NCI-H1417 treated with DMSO at 0.1 percent for 48 hours (cell line): ENCODE data around the gene HSPG2.
"Not testable (repeated sequence)": the region's sequence is repeated elsewhere in the genome, so short reads cannot be mapped to it uniquely, and the experiment has no call there.

Experiments
- DNase-seq: peaks from one replicate; lab custom pipeline; 2025; lab: John Stamatoyannopoulos, UW

The HSPG2 gene

DNA sequence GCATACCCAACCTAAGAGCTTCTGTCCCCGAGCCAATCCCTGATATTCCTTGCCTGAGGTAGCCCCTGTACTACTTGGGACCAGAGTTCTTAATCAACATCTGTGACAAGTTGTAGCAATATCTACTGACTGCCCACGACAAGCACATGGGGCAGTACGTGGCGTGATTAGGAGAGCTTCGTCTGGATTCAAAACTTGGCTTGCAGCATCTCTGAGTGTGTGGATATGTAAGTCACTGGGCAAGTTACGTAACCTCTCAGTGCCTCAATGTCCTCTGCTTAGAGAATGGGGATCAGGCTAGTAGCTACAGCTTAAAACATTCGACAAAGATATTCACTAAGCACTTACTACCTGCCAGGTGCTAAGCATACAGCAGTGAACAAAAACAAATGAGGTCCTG is 5.0 kb downstream of the HSPG2 start:
- DNase-seq, result no peak

DNA sequence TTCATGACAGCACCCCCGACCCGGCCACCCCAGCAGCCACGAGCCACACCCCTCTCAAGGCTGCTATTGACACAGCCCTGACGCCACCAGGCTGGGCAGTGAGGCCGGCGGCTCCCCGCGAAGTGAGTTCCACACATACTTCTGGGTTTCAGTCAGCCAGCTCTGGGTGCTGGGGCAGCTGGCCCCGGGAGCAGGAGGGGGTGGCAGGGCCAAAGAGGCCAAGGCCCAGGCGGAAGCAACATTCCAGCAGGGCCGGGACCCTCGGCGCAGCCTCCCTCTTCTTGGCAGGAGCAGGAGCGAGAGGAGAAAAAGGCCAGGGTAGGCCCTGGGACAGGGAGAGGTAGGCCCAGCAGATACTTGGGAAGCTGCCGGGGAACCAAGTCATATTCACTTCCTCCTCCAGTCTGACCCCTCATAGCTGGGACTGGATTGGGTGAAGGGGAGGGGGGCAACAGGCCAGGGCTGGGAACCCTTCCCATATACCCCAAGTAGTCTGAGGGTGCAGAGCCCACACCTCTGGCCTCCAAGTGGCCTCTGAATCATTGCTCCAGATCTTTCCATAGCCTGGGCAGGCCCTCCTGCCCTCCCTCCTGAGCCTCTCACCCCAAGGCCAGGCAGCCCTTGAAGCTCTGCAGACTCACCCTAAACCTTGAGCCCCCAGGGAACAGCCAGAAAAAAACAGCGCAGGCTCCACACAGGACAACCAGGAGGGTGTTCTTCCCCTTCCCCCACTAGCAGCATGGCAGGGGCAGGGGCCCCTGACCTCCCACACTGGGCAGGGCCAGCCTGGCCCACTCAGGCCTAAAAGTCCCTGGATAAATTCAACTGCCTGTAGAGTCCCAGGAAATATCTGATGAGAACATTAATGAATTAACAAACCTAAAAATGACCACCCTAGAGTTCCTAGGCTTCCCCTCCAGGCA is 5.7 kb downstream of the HSPG2 start:
- no peak for DNase-seq

DNA sequence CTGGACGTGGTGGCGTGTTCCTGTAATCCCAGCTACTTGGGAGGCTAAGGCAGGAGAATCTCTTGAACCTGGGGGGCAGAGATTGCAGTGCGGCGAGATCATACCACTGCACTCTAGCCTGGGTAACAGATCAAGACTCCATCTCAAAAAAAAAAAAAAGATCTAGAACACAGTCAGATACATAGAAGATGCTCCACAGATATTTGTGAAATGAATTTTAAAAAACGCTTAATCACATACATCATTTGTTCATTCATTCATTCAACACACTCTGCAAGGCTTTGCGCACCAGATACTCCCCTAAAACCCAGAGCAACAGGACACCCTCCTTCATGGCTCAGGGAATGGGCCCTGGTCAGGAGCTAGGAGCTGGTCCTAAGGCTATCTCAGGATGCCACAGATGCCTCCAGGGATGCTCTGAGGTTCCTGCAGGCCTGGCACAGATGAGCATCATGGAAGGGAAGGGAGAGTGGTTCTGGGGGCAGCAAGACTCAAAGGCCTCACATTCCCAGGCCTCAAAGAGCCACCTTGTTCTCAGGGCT is 6.4 kb downstream of the HSPG2 start:
- DNase-seq, result no peak

DNA sequence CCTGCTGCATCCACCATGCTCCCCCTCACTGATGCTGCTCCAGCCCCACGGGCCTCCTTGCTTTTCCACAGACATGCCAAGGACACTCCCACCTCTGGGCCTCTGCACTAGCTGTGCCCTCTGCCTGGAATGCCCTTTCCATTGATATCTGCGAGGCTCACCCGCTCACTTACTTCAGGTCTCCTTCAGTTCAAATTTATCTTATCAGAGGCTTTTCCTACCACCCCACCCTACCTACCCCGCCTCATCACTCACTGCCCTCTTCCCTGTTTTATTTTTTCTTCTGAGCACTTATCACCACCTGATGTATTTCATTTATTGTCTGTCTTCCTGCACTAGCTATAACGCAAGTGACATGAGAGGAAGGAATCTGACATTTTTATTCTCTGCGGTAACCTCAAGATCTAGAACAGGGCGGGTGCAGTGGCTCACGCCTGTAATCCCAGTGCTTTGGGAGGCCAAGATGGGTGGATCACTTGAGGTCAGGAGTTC is 7.0 kb downstream of the HSPG2 start:
- no peak for DNase-seq

DNA sequence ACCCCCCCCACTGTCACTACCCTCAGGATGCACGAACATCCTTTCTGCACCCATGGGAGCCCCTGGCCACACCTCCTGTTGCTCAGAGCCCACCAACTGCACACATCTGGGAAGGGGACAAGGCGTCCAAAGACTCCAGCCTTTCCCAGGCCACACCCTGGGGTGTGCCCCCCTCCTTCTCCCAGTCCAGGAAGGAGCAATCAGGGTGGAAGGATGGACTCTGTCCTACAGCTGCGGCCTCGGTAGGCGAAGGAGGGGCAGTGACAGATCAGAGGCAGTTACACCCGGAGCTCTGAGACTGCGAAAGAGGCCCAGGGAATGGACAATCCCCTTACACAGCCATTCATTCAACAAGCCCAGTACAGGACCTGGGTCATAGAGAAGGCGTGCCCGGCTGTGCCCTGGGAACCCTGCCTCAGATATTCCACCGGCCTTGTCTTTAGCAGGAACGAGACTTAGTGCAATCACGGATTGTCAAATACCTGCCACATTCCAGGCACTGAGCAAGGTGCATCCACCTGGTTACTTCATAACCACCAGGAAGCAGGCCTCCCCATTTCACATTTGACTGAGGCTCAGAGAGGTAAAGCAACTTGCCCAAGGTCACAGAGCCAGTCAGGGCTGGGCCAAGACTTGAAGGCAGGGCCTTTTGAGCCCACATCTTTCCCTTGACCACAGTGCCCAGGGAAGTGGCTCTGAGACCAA is 9.4 kb downstream of the HSPG2 start:
- DNase-seq, result no peak

DNA sequence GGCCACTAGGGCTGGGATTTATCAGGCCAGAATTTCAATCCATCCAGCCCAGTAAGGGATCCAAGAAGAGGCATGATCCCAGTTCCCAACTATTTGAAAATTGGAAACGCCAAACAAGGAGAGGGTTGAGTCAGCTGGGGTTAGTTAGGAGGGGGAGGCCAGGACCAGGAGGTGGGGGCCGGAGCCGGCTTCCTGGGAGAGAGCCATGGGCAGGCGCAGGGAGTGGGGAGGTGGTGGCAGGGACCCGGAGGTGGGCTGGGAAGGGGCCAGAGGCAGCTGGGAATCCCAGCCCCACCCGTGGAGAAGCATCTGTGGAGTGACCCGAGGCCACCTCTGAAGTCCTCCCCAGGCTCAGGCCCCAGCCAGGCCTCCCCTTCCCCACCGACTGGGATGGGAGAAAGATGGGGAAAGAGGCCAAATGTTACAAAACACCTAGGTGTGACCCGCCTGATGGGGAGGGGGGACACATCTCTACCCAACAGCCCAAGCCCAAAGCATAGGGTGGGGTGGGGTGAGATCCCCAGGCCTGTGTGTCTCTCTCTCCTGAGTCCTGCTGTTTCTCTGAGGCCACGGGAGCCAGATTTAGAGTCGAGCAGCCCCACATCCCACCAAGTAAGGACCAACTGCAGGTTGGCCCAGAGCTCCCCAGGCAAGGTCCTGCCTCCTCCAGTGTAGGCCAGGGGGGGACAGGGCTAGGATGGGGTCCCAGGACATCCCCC is 10.1 kb downstream of the HSPG2 start:
- DNase-seq, result no peak

DNA sequence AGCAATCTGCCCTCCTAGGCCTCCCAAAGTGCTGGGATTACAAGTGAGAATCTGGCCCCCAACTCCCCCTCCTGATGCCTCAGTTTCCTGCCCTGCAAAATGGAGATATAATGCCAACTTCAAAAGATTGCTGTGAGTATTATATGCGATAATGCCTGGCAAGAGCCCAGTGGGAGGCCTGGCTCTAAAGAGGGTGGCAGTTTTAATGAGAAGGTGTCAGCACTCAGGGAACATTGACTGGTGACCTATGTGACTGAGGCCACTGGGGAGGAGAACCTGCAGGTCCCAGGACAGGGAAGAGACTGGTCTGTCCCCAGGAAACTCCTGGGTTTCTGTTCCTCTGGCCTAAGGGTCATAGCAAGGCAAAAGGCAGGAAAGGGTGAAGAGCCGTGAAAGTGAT is 11.0 kb downstream of the HSPG2 start:
- no peak for DNase-seq

DNA sequence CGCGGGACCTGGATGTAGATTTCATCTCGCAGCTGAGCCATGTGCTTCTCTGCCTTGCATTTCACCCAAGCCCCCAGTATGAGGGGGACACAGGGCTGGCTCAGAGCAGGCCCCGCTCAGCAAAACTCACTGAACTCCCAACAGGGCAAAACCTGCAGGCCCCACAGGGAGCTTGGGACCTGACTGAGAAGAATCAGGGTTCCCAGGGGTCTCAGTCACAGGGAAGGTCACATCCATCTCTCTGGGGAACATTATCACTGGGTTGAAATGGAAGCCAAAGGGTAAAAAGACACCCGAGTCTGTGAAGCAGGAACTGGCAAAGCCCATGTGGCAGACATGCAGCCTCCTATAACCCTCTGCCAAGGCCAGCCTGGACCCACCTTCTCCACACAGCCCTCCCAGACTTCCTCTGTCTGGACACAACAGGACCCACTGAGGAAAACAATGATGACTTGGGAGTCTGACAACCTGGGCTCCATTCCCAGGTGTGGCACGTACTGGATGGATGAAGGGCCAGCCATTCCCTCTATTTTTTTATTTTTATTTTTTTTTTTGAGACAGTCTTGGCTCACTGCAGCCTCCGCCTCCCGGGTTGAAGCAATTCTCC is 11.7 kb downstream of the HSPG2 start:
- no peak for DNase-seq

GRCh38 chr1:21924503-21925005 is 12.6 kb downstream of the HSPG2 start:
- no peak for DNase-seq

- DNase-seq, result no peak
Measured at GRCh38 chr1:21922090-21923013, 14.8 kb downstream of the HSPG2 start.

GRCh38 chr1:21921100-21921875 is 15.8 kb downstream of the HSPG2 start:
- DNase-seq, result no peak

- DNase-seq, result no peak
Measured at GRCh38 chr1:21919520-21919919, 17.6 kb downstream of the HSPG2 start.

DNA sequence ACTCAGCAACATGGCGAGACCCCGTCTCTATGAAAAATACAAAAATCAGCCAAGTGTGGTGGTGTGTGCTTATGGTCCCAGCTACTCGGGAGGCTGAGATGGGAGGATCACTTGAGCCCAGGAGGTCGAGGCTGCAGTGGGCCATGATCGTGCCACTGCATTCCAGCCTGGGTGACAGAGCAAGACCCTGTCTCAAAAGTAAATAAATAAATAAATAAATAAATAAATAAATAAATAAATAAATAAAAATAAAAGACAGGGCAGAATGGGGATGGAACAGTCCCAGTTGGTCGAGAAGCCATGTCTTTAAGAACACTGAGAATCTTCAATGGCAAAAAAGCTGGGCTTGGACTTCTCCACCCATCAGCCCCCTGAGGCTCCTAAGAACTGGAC is 19.9 kb downstream of the HSPG2 start:
- DNase-seq, result not testable (repeated sequence)

- DNase-seq, result no peak
Measured at GRCh38 chr1:21916447-21917238, 20.5 kb downstream of the HSPG2 start.

- no peak for DNase-seq
Measured at GRCh38 chr1:21914880-21915640, 22.1 kb downstream of the HSPG2 start.

- no peak for DNase-seq
Measured at GRCh38 chr1:21914450-21914849, 22.7 kb downstream of the HSPG2 start.

DNA sequence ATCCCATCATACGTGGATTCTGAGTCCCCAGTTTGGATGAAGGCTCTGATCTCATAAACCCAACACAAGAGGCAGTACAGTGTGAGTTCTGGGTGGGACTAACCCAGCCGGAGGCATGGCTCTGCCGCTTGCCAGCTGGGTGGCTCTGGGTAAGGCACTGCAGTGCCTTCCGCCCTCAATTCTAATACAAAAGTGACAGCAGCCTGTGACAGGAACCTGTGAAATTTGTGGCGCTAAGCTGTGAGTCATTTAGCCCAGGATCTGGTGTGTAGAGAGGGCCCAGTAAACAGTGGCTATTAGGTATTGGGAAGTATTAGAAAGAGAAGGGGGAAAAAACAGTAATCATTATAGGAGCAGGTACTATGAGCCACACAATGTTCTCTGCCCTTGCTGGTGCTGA is 23.3 kb downstream of the HSPG2 start:
- DNase-seq, result no peak

DNA sequence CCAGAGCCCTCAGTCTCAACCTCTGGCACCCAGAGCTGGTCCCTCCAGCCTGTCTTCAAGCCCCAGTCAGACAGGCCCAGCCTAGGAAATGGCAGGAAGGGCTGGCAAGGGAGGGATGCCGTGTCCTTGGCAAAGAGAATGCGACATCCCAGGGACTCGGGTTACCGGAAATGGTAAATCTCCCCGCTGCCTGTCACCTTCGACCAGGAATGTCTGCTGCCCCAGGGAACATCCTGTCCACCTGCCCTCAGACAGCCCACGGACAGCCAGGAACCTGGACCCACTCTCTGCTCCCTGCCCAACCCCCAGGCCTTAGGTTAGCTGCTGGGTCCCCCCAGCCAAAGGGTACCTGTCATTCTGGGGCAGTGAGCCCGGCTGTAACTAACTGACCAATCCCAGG is 23.9 kb downstream of the HSPG2 start:
- DNase-seq, result no peak
